H1 (cell line): ENCODE data around the gene SECTM1. TPM values are rescaled to one million over a fixed set of nuclear protein-coding genes. Genes with fewer than 3 reads are reported as not detected.

Source experiments
- MAFK ChIP-seq: IDR thresholded peaks from 2 replicates; pipeline ENCODE4 v1.6.1; 2012; ENCODE audit warnings: low read depth, mild to moderate bottlenecking, improper control_type of control experiment, low read length
- polyA plus RNA-seq, 7 experiments: library from polyadenylated mRNA; depleted of rRNA in 3 of 7; stranded (reverse) in 5 of 7; unstranded in 2 of 7; fragments of >200 nt in 5 of 7; fragments of 200-250 nt in 2 of 7; gene quantifications; 1 replicate in 5 of 7; 2 replicates in 1 of 7; 4 replicates in 1 of 7; pipeline versions ENCODE4 v1.2.1 to v1.2.3, GENCODE V29; 2011 to 2013; ENCODE audit warnings: missing spikeins in 2 of 7, mixed read lengths in 2 of 7
- total RNA-seq: library from RNA; stranded (reverse); fragmentation: NEBNext Ultra II Directional; extraction: Animal tissue kit (Norgen Biotek cat#: 25700); gene quantifications from 2 replicates; pipeline ENCODE4 v1.2.1, GENCODE V29; 2021
- TF ChIP-seq, protein P1 (sequence below): IDR thresholded peaks from 2 replicates; pipeline ENCODE4 v1.6.1; 2011; ENCODE audit warnings: low read depth, mild to moderate bottlenecking, low read length; ENCODE audit not compliant: insufficient read depth

Gene SECTM1
- total and polyA plus RNA-seq, 2 of the 8 experiments (the other 6 are each of a cell fraction or from before 2014, with no cell fraction given): 0.20 to 0.65 TPM

- TF ChIP-seq, protein P1, sequence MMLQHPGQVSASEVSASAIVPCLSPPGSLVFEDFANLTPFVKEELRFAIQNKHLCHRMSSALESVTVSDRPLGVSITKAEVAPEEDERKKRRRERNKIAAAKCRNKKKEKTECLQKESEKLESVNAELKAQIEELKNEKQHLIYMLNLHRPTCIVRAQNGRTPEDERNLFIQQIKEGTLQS: peak; percentile 94
- TF ChIP-seq MAFK: no peak
Measured at GRCh38 chr17:82292251-82293154, 41.1 kb downstream of the SECTM1 start (continued).
